CMK (cell line): ENCODE data around the gene ADGRV1.

Experiments used
- DNase-seq: peaks from one replicate; pipeline ENCODE4 v3.0.0-alpha.2; 2010; ENCODE audit warnings: low read depth

Gene ADGRV1

DNA sequence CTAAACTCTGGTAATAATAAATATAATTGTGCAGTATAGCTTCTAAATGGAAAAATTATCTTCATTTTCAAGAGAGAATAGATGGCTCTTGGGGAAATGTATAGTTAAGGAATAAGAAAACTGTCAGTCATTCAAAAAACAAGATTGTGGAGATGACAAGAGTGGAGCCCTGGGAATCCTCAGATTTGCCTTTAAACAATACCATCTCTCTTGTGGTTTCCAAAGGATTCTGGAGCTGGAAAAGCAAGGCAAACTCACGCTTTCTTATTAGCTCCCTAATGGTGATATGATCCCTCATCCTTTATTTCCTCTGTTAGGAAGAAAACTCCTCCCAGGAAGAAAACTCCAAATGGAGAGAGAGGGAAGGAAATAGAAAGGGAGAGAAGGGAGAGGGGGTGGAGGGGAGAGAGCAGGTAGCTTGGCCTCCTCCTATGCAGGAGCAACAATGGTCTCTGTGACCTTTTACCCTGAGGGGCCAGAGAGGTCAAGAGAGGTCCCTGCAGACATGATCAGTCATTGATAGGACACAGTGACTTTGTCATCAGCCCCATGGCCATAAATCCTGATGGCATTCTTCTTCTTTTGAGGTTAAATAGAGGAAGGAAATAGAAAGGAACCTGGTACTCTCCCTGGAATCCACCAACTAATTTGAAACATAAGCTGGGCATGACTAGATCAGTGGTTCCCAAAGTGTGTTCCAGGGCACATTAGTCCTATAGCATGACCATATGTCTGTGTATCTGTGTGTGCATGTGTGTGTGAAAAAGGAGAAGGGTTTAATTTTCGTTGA lies 512.4 kb downstream of the ADGRV1 start:
- no peak for DNase-seq

DNA sequence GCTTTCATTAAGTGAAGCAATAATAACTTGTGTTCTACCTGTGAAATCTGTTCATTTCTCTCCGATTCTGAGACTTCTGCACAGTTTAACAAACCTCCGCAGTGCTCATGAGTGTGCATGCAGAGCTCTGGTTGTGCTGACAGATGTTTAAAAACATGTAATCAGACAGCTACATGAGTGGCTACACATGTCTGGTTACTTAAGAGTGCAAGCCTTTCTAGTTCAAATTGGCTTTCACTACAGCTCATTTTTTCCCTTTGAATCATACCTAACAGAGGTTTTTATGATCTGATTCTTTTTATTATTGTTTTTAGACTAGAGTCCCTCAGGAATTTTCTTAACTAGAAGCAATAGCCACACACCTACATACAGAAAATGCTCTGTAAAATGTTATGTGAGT lies 514.3 kb downstream of the ADGRV1 start:
- no peak for DNase-seq

DNA sequence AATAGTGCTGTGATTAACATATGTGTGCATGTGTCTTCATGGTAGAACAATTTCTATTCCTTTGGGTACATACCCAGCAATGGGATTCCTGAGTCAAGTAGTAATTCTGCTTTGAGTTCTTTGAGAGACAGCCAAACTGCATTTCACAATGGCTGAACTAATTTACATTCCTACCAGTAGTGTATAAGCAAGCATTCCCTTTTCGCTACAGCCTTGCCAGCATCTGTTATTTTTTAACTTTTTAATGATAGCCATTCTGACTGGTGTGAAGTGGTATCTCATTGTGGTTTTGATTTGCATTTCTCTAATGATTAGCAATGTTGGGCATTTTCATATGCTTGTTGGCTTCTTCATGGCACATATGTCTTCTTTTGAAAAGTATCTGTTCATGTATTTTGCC lies 516.0 kb downstream of the ADGRV1 start:
- no peak for DNase-seq

DNA sequence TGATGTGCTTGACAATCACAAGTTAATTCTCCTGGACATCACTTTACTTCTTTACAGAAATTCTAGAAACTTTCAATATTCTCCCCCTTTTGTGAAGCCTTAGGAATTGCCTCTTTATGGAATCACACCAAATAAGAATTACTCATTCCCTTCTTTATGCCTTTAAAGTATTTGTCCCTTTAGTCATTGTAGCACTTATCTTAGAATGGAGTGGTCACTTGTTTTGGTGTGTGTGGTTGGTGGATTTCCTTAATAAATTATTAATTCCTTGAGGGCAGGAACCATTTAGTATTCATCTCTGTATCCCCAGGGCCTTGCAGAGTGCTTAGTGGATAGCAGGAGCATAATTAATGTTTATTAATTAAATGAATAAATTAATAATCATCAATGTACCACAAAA lies 517.5 kb downstream of the ADGRV1 start:
- DNase-seq, result no peak

DNA sequence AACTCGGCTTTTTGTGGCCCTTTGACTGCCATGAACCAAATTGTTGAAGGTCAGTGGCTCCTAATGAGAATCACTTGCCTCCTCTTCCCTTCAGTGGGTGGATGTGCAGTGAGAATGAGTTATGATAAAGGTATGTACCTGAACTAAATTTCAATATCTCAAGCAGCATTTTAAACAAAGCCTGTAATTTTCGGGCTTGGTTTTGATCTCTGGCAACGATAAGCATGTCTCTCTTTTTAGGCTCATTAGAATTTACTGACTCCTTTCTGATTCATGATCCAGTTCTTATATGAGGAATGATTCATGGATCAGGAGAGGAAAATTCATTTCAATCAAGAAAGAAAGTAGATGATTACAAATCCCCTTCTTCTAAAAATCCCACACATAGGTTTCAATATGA lies 519.0 kb downstream of the ADGRV1 start:
- DNase-seq, result no peak

DNA sequence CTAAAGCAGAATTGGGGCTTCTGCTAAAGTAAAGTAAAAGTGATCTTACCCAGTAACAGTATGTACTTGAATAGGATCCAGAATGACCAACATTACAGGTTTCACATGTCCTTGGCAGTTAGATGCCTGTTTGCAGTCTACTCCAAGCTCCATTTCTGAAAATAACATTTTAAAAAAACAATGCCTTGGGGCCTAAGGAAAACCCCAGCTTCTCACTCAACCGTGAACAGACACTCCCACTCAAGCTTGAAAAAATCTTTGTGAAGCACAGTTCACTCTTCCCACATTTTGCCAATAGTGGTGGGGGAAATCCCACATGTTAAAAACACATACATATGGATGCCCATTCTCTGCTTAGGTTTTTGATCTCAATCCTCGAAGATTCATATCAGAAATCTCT lies 520.4 kb downstream of the ADGRV1 start:
- no peak for DNase-seq

DNA sequence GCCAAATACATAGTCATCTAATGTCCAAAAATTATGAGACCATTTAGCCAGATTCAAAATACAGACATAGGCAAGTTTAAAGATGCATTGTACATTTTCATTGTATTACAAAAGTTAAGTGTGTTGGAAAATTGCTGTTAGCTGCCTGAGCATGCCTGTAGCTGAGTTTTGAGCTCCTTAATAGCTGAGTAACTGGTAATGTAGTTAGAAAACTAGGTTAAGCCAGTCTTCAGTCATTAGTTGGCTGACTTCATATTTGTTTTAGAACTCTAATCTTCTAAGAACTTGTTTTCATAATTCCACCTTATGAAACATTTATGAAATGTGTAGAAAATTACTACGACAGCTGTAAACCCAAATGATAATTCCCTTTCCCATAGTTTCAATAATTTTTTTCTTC lies 531.2 kb downstream of the ADGRV1 start:
- no peak for DNase-seq

DNA sequence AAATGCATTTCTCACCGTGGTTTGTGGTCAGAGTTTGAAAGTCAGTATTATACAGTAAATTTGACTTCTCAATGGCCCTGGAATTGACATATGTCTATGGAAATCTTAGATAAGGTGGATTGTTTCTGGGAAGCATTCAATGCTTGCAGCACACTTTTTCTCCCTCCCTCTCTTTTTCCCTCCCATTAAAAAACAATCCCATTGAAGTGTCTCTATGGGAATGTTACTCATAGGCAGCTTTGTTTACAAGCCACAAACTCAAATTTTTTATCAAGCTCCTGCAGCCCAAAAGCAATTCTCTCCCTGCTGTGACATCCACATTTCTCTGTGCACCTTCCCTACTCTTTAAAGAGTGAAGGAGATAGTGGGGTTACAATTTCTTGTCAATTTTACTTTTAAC lies 532.4 kb downstream of the ADGRV1 start:
- no peak for DNase-seq

DNA sequence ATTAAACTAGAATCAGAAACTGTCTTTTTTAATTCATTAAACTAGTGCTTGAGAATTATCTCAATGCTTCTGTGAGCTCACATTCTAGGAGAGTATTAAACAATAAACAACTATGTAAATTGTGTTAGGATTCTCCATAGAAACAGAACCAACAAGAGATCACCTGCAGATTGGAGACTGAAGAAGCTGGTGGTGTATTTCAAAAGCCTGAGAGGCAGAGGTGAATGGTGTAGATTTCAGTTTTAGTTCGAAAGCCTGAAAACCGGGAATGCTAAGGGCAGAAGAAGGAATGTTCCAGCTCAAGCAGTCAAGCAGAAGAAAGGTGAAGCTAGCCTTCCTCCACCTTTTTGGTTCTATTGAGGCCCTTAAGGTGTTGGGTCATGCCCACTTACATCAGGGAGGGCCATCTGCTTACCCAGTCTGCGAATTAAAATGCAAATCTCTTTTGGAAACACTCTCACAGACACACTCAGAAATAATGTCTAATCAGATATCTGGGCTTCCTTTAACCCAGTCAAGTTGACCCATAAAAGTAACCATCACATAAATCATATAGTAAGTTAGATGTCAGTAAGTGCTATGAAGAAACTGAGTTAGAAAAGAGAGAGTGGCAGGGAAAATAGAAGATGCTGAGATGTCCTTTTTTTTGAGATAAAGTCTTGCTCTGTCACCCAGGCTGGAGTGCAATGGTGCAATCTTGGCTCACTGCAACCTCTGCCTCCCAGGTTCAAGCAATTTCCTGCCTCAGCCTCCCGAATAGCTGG lies 533.1 kb downstream of the ADGRV1 start:
- DNase-seq, result no peak

DNA sequence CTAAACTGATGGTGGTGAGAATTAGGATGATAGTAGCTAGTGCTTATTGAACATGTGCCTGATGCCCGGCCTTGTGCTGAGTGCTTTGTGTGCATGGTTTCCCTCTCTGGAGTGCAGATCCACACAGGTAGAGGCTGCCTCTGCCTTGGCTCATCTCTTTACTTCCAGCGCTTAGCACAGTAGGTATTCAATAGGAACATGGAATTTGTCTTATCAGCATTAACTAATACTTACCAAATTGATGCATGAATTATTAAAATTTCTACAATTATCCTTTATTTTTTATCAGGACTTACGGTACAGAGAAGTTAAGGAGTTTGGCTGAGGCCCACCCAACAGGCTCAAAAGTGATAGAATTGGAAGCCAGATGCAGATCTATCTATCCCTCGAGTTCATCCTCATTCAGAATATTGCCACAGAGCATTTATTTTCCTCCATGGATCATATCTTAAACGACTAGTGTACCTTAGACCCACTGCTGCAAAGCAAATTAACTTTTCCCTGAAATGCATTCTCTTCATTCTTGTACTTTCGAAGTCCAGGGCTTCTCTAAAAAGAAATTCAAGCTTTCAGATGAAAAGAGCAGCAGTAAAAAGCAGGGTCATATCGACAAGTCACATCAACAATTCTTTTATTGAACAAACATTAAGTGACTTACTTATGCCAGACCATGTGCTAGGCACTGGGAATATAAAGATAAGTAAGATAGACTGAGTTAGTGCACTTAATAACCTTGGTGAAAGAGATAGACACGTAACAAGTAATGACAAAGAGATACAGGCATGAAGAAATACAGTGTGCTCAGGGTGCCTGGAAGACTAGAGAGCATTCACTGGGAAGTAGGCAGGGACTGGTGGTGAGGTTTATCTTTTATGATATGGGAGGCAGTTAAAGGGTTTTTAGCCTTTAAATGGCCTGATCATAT lies 534.5 kb downstream of the ADGRV1 start:
- no peak for DNase-seq

DNA sequence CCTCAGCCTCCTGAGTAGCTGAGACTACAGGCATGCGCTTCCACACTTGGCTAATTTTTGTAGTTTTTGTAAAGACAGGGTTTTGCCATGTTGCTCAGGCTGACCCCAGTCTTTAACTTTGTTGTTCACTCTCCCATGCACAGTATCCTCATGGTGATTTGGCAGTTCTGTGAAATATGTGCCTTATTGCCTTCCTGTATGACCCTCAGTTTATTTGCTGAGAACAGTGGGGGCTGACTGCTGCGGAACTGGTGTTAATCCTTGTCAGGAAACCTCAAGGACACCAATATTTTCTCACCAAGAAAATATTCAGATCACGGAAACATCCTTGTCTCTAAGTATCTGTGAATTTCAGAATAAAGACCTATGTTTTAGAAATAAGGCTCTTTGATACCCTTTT lies 536.7 kb downstream of the ADGRV1 start:
- no peak for DNase-seq

DNA sequence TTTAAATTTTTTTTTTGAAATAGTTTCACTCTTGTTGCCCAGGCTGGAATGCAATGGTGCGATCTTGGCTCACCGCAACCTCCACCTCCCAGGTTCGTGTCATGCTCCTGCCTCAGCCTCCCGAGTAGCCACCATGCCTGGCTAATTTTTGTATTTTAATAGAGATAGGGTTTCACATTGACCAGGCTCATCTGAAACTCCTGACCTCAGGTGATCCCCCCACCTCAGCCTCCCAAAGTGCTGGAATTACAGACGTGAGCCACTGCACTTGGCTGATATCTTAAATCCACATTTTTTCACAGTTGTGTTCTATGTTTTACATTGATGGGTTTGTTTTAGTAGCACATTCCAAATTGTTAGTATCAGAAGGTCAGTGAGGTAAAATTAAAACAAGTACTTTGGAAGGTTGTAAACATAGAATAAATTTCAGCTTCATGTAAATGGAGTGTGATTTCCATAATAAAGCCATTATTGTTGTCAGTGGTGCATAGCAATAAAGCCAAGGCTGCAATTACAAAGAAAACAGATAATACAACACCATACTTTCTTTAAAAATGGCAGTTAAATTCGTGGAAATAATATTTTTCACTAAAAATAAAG lies 537.3 kb downstream of the ADGRV1 start:
- no peak for DNase-seq

DNA sequence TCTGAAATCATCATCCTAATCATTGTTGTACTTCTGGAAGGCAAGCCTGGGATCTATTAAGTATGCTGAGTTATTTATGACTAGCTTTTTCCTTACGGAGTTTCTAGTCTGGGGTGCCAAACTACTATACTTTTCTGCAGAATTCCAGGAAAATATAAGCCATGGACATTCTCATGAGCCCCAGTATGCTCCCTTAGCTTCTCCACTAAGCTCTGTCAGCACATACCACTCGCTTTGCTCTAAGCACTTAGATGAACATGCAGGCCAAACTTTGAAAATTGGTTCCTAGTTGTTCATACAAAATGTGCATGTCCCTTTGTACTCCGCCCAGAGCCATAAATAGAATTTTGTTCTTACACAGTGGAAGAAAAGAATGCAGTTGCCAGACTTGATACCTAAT lies 539.9 kb downstream of the ADGRV1 start:
- DNase-seq, result no peak

DNA sequence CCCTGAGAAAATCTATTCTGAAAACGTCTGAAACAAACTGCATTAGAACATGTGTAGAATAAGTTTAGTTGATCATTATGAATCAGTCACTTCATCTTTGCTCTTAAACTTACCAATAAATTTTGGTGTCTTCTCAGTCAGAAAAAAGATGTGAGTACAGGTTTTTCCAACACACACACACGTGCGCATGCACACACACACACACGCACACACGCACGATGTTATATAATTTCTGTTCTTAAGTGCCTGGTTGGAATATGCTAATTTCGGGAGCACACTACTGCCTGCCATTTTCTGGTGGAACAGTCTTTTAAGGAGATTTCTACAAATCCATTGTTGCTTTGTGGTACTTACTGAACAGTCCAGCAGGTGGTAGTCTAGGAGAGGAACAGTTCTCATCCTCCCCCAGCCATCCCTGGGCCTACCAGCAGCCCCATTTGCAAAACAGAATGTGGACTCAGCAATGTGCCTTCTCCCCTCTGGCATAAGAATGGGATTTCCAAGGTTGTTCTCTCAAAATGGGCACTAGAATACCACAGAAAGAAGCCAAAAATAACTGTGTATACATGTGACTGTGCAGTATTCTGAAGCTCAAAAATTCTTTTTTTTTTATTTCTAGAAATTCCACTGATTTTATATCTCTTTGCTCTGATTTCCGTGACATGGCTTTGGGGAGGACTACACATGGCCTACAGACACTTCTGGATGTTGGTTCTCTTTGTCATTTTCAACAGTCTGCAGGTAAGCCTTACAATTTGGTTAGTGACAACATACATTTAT lies 543.2 kb downstream of the ADGRV1 start:
- DNase-seq, result no peak

DNA sequence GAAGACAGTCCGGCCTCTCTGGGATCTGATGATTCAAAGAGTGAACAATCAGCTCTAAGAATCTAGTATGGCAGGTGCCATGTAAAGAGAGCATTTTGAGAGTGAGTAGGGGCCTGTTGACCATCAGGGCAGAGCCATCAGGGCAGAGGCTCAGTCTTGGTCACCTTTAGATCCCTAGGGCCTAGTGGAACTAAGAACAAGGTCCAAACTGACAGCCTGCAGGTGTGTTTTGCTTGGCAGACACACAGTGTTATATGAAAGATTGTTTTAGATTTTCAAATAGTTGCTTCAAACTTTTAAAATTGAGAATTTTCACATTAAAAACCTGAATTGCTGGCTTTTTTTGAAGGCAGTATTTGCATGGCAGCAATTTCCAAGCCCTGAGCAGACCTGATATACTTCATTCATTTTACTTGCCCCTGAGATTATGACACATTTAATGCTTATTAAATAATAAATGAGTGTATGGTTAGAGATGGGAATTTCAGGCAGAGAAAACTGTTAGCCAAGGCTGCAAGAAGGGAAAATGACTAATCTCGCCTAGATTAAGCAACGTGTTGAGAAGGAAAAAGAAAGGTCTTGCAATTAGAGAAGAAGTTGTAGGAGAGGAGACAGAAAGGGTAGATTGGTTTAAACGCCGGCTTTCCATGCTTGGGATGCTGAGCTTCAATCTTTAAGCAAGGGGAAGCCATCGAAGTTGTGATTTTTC lies 544.9 kb downstream of the ADGRV1 start:
- no peak for DNase-seq

DNA sequence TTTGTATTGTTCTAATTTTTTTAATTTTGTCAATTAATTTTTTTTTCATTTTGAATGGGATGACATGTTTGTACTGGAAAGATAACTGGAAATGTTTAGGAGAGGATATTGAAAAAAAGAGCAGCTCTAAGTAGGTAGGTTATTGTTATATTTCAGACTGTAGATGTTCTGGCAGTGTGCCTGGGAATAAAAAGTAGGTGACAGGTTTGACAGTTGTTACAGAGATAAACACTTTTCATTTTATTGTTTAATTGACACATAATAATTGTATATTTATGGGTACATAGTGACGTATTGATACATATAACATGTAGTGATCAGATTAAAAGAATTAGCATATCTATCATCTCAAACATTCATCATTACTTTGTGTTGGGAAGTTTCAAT lies 545.5 kb downstream of the ADGRV1 start:
- no peak for DNase-seq

DNA sequence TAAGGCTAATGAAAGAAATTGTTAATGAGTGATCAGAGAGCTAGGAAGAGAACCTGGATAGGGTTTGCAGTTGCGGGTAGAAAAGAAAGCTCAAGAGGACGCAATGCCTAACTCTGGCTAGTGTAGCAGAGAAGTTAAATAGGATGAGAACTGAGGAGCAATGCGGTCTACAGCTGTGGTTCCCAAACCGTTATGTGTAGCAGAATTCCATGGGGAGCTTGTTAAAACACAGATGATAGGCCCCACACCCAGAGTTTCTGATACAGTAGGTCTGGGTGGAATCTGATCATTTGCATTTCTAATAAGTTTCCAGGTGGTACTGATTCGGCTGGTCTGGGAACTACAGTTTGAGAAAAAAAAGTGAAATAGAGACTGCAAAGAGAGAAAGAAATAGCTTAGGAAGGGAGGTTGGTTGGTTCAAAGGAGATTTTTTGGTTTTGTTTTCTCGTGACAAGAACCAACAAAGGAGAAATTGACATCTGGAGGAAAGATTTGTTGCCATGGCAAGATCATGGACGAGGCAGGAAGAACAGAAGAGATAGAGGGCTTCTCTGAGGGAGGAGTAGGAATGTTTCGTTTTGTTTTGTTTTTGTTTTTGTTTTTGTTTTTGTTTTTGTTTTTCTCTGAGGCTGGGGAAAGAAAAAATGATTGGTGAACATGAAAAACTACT lies 548.4 kb downstream of the ADGRV1 start:
- DNase-seq, result no peak

DNA sequence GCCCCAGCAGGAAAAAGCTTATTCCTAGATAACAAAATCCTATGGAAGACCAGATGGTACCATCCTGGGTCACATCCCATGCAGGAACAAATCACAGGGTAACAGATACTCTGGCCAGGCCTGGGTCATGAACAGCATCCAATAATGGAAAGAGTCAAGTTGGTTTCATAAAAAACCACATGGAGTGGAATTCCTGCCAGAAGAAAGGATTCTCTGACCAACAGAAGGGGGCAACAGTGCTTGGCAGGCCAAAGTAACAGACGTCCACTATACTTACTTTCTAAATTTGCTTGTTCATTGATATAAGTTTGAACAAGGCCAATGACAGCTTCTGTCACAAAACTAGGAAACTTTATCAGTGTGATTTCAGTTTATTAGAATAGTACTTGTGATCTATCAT lies 551.0 kb downstream of the ADGRV1 start:
- no peak for DNase-seq

DNA sequence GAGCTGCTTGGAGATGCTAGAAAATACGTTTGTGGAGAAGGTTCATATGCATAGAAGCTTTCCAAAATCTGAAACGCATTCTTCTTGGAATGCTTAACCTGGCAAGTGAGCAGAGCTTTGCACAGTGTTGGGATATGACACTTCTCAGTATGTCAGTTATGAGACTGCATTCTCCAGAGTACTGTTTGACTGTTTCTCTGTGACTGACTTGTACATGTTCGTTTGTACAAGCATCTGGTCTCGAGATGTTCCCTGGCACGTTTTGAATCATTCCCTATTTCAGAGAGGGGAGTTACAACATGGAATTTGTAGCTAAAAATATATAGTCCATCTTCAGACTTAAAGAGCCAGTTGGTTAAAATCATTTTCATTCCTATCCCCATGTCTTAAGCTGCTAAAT lies 552.1 kb downstream of the ADGRV1 start:
- no peak for DNase-seq
